OCI-LY7 (cell line): ENCODE data around the gene RAD50. TPM values are rescaled to one million over a fixed set of nuclear protein-coding genes. Genes with fewer than 3 reads are reported as not detected.
"Not testable (repeated sequence)": the region's sequence is repeated elsewhere in the genome, so short reads cannot be mapped to it uniquely, and the experiment has no call there.

Source experiments
- BruUV-seq: library from RNA; stranded (reverse); fragments of 400-500 nt; replicated peaks from 2 replicates; lab custom pipeline; 2021; lab: Mats Ljungman, UMichigan
- CTCF ChIA-PET: fragments of 300-600 bp; sonication (Branson Sonifier 250); formaldehyde crosslinking; loops from one replicate; lab custom pipeline; 2022; ENCODE audit warnings: antibody characterized with exemption; ENCODE audit not compliant: unreplicated experiment; lab: Charles Lee
- POLR2A ChIA-PET: fragments of 300-600 bp; sonication (Branson Sonifier 250); formaldehyde crosslinking; loops from one replicate; lab custom pipeline; 2022; ENCODE audit warnings: antibody characterized with exemption; lab: Charles Lee
- DNase-seq: peaks from one replicate; pipeline ENCODE4 v3.0.0-alpha.2; 2015; ENCODE audit warnings: low spot score
- H2AFZ ChIP-seq: fragments of 200-600 bp; sonication (generic), shearing (Covaris generic); 2 replicates; pipeline ENCODE4 v1.6.1; 2014; ENCODE audit warnings: mild to moderate bottlenecking, antibody characterized with exemption, low read length, moderate library complexity
- H3K27ac ChIP-seq: fragments of 200-600 bp; sonication (generic); 2 replicates; pipeline ENCODE4 v1.5.1; 2014; ENCODE audit warnings: mixed run types, low read depth, mild to moderate bottlenecking, moderate library complexity, low read length, inconsistent platforms; ENCODE audit not compliant: poor library complexity, severe bottlenecking
- H3K36me3 ChIP-seq: fragments of 200-600 bp; sonication (generic); 2 replicates; pipeline ENCODE4 v1.6.1; 2014; ENCODE audit warnings: mild to moderate bottlenecking, antibody characterized with exemption, low read length, moderate library complexity, mixed read lengths; ENCODE audit not compliant: insufficient read depth
- H3K4me1 ChIP-seq: fragments of 200-600 bp; sonication (generic); 2 replicates; pipeline ENCODE4 v1.5.1; 2014; ENCODE audit warnings: mild to moderate bottlenecking, low read length; ENCODE audit not compliant: insufficient read depth, poor library complexity, severe bottlenecking
- H3K4me2 ChIP-seq: fragments of 200-600 bp; sonication (generic); 2 replicates; pipeline ENCODE4 v1.6.1; 2014; ENCODE audit warnings: mild to moderate bottlenecking, low read length
- H3K4me3 ChIP-seq: fragments of 200-600 bp; sonication (generic); 2 replicates; pipeline ENCODE4 v1.5.1; 2014; ENCODE audit warnings: mild to moderate bottlenecking, low read depth, low read length; ENCODE audit not compliant: poor library complexity, severe bottlenecking
- H3K79me2 ChIP-seq: fragments of 200-600 bp; sonication (generic); 2 replicates; pipeline ENCODE4 v1.6.1; 2016; ENCODE audit warnings: low read depth, mild to moderate bottlenecking, low read length, moderate library complexity, mixed read lengths; ENCODE audit not compliant: insufficient read depth
- H3K9me2 ChIP-seq: fragments of 200-600 bp; sonication (generic); 2 replicates; pipeline ENCODE4 v1.6.1; 2016; ENCODE audit warnings: mild to moderate bottlenecking, low read length, mixed read lengths; ENCODE audit not compliant: insufficient read depth
- H3K9me3 ChIP-seq: fragments of 200-600 bp; sonication (generic); 2 replicates; pipeline ENCODE4 v1.6.1; 2014; ENCODE audit warnings: mild to moderate bottlenecking, mixed run types, low read length, mixed read lengths
- H4K20me1 ChIP-seq: fragments of 200-600 bp; sonication (generic); 2 replicates; pipeline ENCODE4 v1.6.1; 2014; ENCODE audit warnings: mild to moderate bottlenecking, antibody characterized with exemption, low read length, moderate library complexity, mixed read lengths; ENCODE audit not compliant: insufficient read depth
- CTCF ChIP-seq: fragments of 200-600 bp; sonication (generic); conservative IDR thresholded peaks from 2 replicates; pipeline ENCODE4 v1.5.1; 2014; ENCODE audit warnings: mild to moderate bottlenecking, antibody characterized with exemption, low read length, moderate library complexity, mixed read lengths
- EZH2phosphoT487 ChIP-seq: fragments of 200-600 bp; sonication (generic); IDR thresholded peaks from 2 replicates; pipeline ENCODE4 v1.6.1; 2018; ENCODE audit warnings: low read depth, borderline replicate concordance, mild to moderate bottlenecking, mixed run types, antibody characterized with exemption, low read length, moderate library complexity, mixed read lengths
- intact Hi-C: fragments of 100-400 bp; cut with micrococcal nuclease; formaldehyde crosslinking; loops from one replicate; pipeline ENCODE4 v1.10.0; 2022; ENCODE audit not compliant: unreplicated experiment
- total RNA-seq, 2 experiments: library from RNA; depleted of rRNA in 1 of 2; stranded (reverse); fragments of >200 nt in 1 of 2; shearing (Covaris generic) in 1 of 2; gene quantifications; 2 replicates each; pipeline ENCODE4 v1.2.3, GENCODE V29; 2014 to 2022

RAD50 gene
- total RNA-seq, 2 experiments from 2014 or later = 24.0 to 59.8 TPM

- Histone ChIP-seq H3K4me2 (no peak overlapping the region), H3K79me2 (no peaks in the 10 kb centered on the region), H2AFZ (no peak overlapping the region), H3K27ac (no peak overlapping the region), H3K36me3 (peaks cover 53% of the 10 kb centered on the region), H3K4me3 (no peak overlapping the region), H3K4me1 (no peaks in the 10 kb centered on the region), H3K9me3 (no peaks in the 10 kb centered on the region), H3K9me2 (no peaks in the 10 kb centered on the region), H4K20me1 (no peaks in the 10 kb centered on the region)
- ChIA-PET CTCF (no interaction called here), POLR2A (interaction anchor here (0.7 to 1.1 kb wide), 2 partner anchors 8 to 646 kb away, joined by 3 read pairs; no protein-coding TSS in a partner anchor)
- intact Hi-C loops = no loop called here
- TF ChIP-seq CTCF = no peak
- TF ChIP-seq EZH2phosphoT487 = no peak
- no TSS peak for BruUV-seq
- DNase-seq = no peak
Observed at GRCh38 chr5:132629230-132629944, 72.6 kb downstream of the RAD50 start.

- H3K9me2 ChIP-seq, H3K4me3 ChIP-seq, H3K27ac ChIP-seq, H4K20me1 ChIP-seq, CTCF ChIA-PET, DNase-seq, H3K4me2 ChIP-seq, H2AFZ ChIP-seq, H3K4me1 ChIP-seq, H3K9me3 ChIP-seq, H3K79me2 ChIP-seq, BruUV-seq: not testable (repeated sequence)
- intact Hi-C loops = loop anchor here (5.0 kb wide), 1 partner anchor 106 kb away; no protein-coding TSS in a partner anchor
- POLR2A ChIA-PET = interaction anchor here (0.6 to 1.2 kb wide), 6 partner anchors 7 to 386 kb away, joined by 3 to 8 read pairs (median 4); no protein-coding TSS in a partner anchor
- H3K36me3 ChIP-seq = peaks cover 69% of the 10 kb centered on the region
Observed at GRCh38 chr5:132633587-132633986, 76.8 kb downstream of the RAD50 start.

- ChIA-PET POLR2A (no interaction called here), CTCF (no interaction called here)
- intact Hi-C loops = no loop called here
- Histone ChIP-seq H3K36me3 (peaks cover 76% of the 10 kb centered on the region), H3K9me3 (no peaks in the 10 kb centered on the region), H3K4me2 (no peak overlapping the region), H2AFZ (no peak overlapping the region), H3K27ac (no peak overlapping the region), H4K20me1 (no peaks in the 10 kb centered on the region), H3K9me2 (no peaks in the 10 kb centered on the region), H3K4me3 (no peak overlapping the region), H3K4me1 (no peaks in the 10 kb centered on the region), H3K79me2 (no peaks in the 10 kb centered on the region)
- DNase-seq = no peak
- BruUV-seq = no TSS peak
- TF ChIP-seq EZH2phosphoT487 = no peak
- no peak for TF ChIP-seq CTCF
Observed at GRCh38 chr5:132635873-132636272, 79.1 kb downstream of the RAD50 start.
